K562 (cell line): ENCODE data around the gene NMT2. TPM values are rescaled to one million over a fixed set of nuclear protein-coding genes. Genes with fewer than 3 reads are reported as not detected.
"Not testable (repeated sequence)": the region's sequence is repeated elsewhere in the genome, so short reads cannot be mapped to it uniquely, and the experiment has no call there.

Experiments used
- ATAC-seq: fragments of 200-7000 bp; cut with Tn5 transposase; 3 replicates; pipeline ENCODE4 v1.9.1; 2020; ENCODE audit warnings: moderate library complexity
- BruUV-seq: library from RNA; stranded (reverse); fragments of 400-500 nt; replicated peaks from 2 replicates; lab custom pipeline; 2021; lab: Mats Ljungman, UMichigan
- CTCF ChIA-PET: fragments of 300-600 bp; formaldehyde crosslinking; extraction: SDS; loops from one replicate; lab custom pipeline; 2021; ENCODE audit warnings: low intra/inter-chr PET ratio; lab: Yijun Ruan, JAX
- POLR2A ChIA-PET: fragments of 300-600, 350-650 bp; sonication (Branson Sonifier 250); formaldehyde crosslinking; extraction: SDS; loops from one replicate; lab custom pipeline; 2021; ENCODE audit warnings: antibody characterized with exemption, inconsistent platforms; lab: Yijun Ruan, JAX
- DNase-seq, 4 experiments: peaks; one replicate each; pipeline versions ENCODE4 v3.0.0 to v3.0.0-alpha.2; 2011 to 2018; ENCODE audit warnings: low spot score in 3 of 4, mixed read lengths in 3 of 4; ENCODE audit errors: extremely low read depth in 1 of 4
- FAIRE-seq: peaks from 2 replicates; lab custom pipeline; 2011; peaks lifted over from hg19 to GRCh38; lab: Jason Lieb, UNC
- H2AFZ ChIP-seq: 2 replicates; pipeline ENCODE4 v1.6.0; 2011; ENCODE audit warnings: low read depth, low read length, control low read depth, inconsistent platforms
- H3K27ac ChIP-seq: fragments of 200-600 bp; 3 replicates; pipeline ENCODE4 v1.8.0; 2011; ENCODE audit warnings: low read depth, mild to moderate bottlenecking, control low read depth, inconsistent platforms, low read length, moderate library complexity, mixed read lengths; ENCODE audit errors: extremely low read depth
- H3K27me3 ChIP-seq, 2 experiments: fragments of 300-600 bp in 1 of 2; 2 replicates in 1 of 2; 3 replicates in 1 of 2; pipeline versions ENCODE4 v1.6.0 to v1.8.0; 2011; ENCODE audit warnings: inconsistent platforms in 2 of 2, low read length in 2 of 2, mild to moderate bottlenecking in 1 of 2, mixed read lengths in 1 of 2, moderate library complexity in 1 of 2; ENCODE audit not compliant: control insufficient read depth in 2 of 2, insufficient read depth in 2 of 2
- H3K36me3 ChIP-seq: fragments of 300-600 bp; 3 replicates; pipeline ENCODE4 v1.8.0; 2011; ENCODE audit warnings: mild to moderate bottlenecking, low read length, inconsistent platforms; ENCODE audit not compliant: control insufficient read depth, insufficient read depth
- H3K4me1 ChIP-seq, 2 experiments: fragments of 200-600 bp in 1 of 2; replicated peaks in 1 of 2; 2 replicates in 1 of 2; 3 replicates in 1 of 2; pipeline versions ENCODE4 v1.5.1 to v1.8.0; 2011; ENCODE audit warnings: inconsistent platforms in 2 of 2, low read length in 2 of 2, mild to moderate bottlenecking in 1 of 2, mixed read lengths in 1 of 2, moderate library complexity in 1 of 2; ENCODE audit not compliant: control insufficient read depth in 2 of 2, insufficient read depth in 2 of 2
- H3K4me2 ChIP-seq: 2 replicates; pipeline ENCODE4 v1.6.1; 2011; ENCODE audit warnings: low read length, control low read depth, inconsistent platforms, mixed read lengths; ENCODE audit not compliant: insufficient read depth
- H3K4me3 ChIP-seq: fragments of 200-600 bp; sonication (generic), shearing (Covaris generic); 2 replicates; pipeline ENCODE4 v1.5.1; 2016; ENCODE audit warnings: control low read depth, inconsistent platforms
- H3K79me2 ChIP-seq: fragments of 200-600 bp; 3 replicates; pipeline ENCODE4 v1.8.0; 2011; ENCODE audit warnings: low read length, inconsistent platforms; ENCODE audit not compliant: control insufficient read depth, insufficient read depth
- H3K9ac ChIP-seq, 2 experiments: 2 replicates each; pipeline versions ENCODE4 v1.6.0 to v1.6.1; 2011; ENCODE audit warnings: low read depth in 2 of 2, low read length in 2 of 2, control low read depth in 1 of 2, inconsistent platforms in 1 of 2, mild to moderate bottlenecking in 1 of 2, mixed read lengths in 1 of 2; ENCODE audit not compliant: insufficient read depth in 1 of 2
- H3K9me1 ChIP-seq: one replicate; pipeline ENCODE4 v1.6.0; 2011; ENCODE audit warnings: inconsistent platforms, mild to moderate bottlenecking, low read length, moderate library complexity; ENCODE audit not compliant: control insufficient read depth, insufficient read depth
- H3K9me3 ChIP-seq: replicated peaks from 2 replicates; pipeline ENCODE4 v1.5.1; 2011; ENCODE audit warnings: low read depth, low read length, inconsistent platforms; ENCODE audit not compliant: control insufficient read depth, insufficient read depth
- H4K20me1 ChIP-seq: replicated peaks from 2 replicates; pipeline ENCODE4 v1.6.1; 2011; ENCODE audit warnings: low read length, inconsistent platforms, mixed read lengths; ENCODE audit not compliant: control insufficient read depth, insufficient read depth
- E2F3 ChIP-seq: fragments of 250-450 bp; sonication (Bioruptor Pico); IDR thresholded peaks from 2 replicates; pipeline ENCODE4 v1.4.0; 2020; ENCODE audit warnings: mild to moderate bottlenecking
- ELF4 ChIP-seq: fragments of 450-650 bp; formaldehyde crosslinking; IDR thresholded peaks from 2 replicates; pipeline ENCODE4 v1.4.0; 2022; ENCODE audit warnings: missing genetic modification characterization
- EP300 ChIP-seq: IDR thresholded peaks from 2 replicates; pipeline ENCODE4 v1.6.1; 2012; ENCODE audit warnings: low read length, improper control_type of control experiment
- GABPA ChIP-seq: fragments of 200-800 bp; sonication (Bioruptor generic); conservative IDR thresholded peaks from 2 replicates; pipeline ENCODE4 v1.6.1; 2016; ENCODE audit warnings: low read depth, missing genetic modification characterization, missing compliant biosample characterization
- GATA2 ChIP-seq: sonication (generic); formaldehyde crosslinking; IDR thresholded peaks from 2 replicates; pipeline ENCODE4 v1.4.0; 2020; ENCODE audit warnings: mild to moderate bottlenecking, missing genetic modification reagents
- HDAC6 ChIP-seq: IDR thresholded peaks from 2 replicates; pipeline ENCODE4 v1.6.1; 2012; ENCODE audit warnings: low read depth, mild to moderate bottlenecking, control low read depth, inconsistent platforms, low read length, moderate library complexity
- KAT7 ChIP-seq: sonication (generic); formaldehyde crosslinking; IDR thresholded peaks from 2 replicates; pipeline ENCODE4 v1.8.0; 2022; ENCODE audit warnings: missing genetic modification reagents, mild to moderate bottlenecking, borderline replicate concordance
- MECOM ChIP-seq: fragments of 250-450 bp; sonication (Bioruptor Pico); IDR thresholded peaks from 2 replicates; pipeline ENCODE4 v1.8.0; 2022; ENCODE audit warnings: inconsistent platforms
- NR1H2 ChIP-seq: sonication (generic); formaldehyde crosslinking; IDR thresholded peaks from 2 replicates; pipeline ENCODE4 v1.4.0; 2020; ENCODE audit warnings: mild to moderate bottlenecking, missing genetic modification reagents
- POLR2G ChIP-seq: fragments of 200-400 bp; formaldehyde crosslinking; IDR thresholded peaks from 2 replicates; pipeline ENCODE4 v1.6.1; 2017; ENCODE audit warnings: low read depth, mild to moderate bottlenecking, antibody characterized with exemption, low read length, moderate library complexity
- ZBTB1 ChIP-seq: sonication (generic); formaldehyde crosslinking; IDR thresholded peaks from 2 replicates; pipeline ENCODE4 v1.8.1; 2023; ENCODE audit warnings: missing genetic modification reagents, low read depth, mild to moderate bottlenecking, borderline replicate concordance
- ZNF134 ChIP-seq: fragments of 250-450 bp; sonication (Bioruptor Pico); conservative IDR thresholded peaks from 2 replicates; pipeline ENCODE4 v1.4.0; 2020
- WGBS: fragments of 100-300 bp; shearing (Covaris generic); methylation state at CpG from one replicate; pipeline ENCODE4 v1.1.6; 2016; ENCODE audit warnings: low coverage, mixed read lengths; ENCODE audit not compliant: insufficient coverage; ENCODE audit errors: missing lambda C conversion rate; 5-methylcytosine and 5-hydroxymethylcytosine counted together
- in situ Hi-C: fragments of 300-500 bp; cut with MboI; formaldehyde crosslinking; loops from 4 replicates; pipeline ENCODE4 v1.15.0; 2018; ENCODE audit warnings: inconsistent platforms, mixed read lengths
- intact Hi-C: fragments of 100-400 bp; cut with micrococcal nuclease; formaldehyde crosslinking; loops from 2 replicates; pipeline ENCODE4 v1.14.2; 2022
- polyA plus RNA-seq, 8 experiments: library from polyadenylated mRNA; depleted of rRNA in 4 of 8; stranded (reverse) in 5 of 8; unstranded in 3 of 8; fragments of >200 nt; fragmentation: Nextera tagmentation in 2 of 8; fragmentation: Illumina TruSeq in 1 of 8; extraction: Ambion mirVana in 2 of 8; extraction: Trizol in 1 of 8; gene quantifications; 2 replicates each; pipeline versions ENCODE4 v1.2.1 to v1.2.3, GENCODE V29; 2011 to 2014; ENCODE audit warnings: inconsistent platforms in 1 of 8, missing spikeins in 1 of 8
- total RNA-seq, 7 experiments: library from RNA; depleted of rRNA in 6 of 7; stranded (reverse); fragments of >200 nt in 6 of 7; fragmentation: Illumina TruSeq in 2 of 7; extraction: Trizol in 2 of 7; gene quantifications; 2 replicates each; pipeline versions ENCODE4 v1.2.1 to v1.2.3, GENCODE V29; 2011 to 2021; ENCODE audit warnings: low replicate concordance in 1 of 7
- TF ChIP-seq, protein P1 (sequence below), 2 experiments: fragments of 200-800 bp in 1 of 2; sonication (Bioruptor generic) in 1 of 2; sonication (generic) in 1 of 2; formaldehyde crosslinking in 1 of 2; IDR thresholded peaks in 1 of 2; conservative IDR thresholded peaks in 1 of 2; 2 replicates each; pipeline versions ENCODE4 v1.5.0 to v1.6.1; 2016 to 2020; ENCODE audit warnings: missing compliant biosample characterization in 1 of 2, missing genetic modification characterization in 1 of 2, missing genetic modification reagents in 1 of 2
- TF ChIP-seq, protein P2 (sequence below): IDR thresholded peaks from 2 replicates; pipeline ENCODE4 v1.6.1; 2014; ENCODE audit warnings: antibody characterized with exemption

The NMT2 gene
- total and polyA plus RNA-seq, 9 of the 15 experiments (the other 6 are each of a cell fraction or from before 2014, with no cell fraction given): 5.2 to 15.9 (median 10.8) TPM

DNA sequence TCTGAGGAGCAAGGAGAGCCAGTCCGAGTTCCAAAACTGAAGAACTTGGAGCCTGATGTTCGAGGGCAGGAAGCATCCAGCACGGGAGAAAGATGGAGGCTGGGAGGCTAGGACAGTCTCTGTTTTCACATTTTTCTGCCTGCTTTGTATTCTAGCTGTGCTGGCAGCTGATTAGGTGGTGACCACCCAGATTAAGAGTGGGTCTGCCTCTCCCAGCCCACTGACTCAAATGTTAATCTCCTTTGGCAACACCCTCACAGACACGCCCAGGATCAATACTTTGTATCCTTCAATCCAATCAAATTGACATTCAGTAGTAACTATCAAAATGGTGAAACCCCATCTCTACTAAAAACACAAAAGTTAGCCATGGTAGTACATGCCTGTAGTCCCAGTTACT, 38.9 kb upstream of the NMT2 start:
- H3K9me3 ChIP-seq, H2AFZ ChIP-seq, BruUV-seq, ATAC-seq, H3K9me1 ChIP-seq, H3K4me2 ChIP-seq, in situ Hi-C loops, H3K4me1 ChIP-seq, FAIRE-seq, DNase-seq, POLR2A ChIA-PET, H4K20me1 ChIP-seq, H3K79me2 ChIP-seq, CTCF ChIA-PET, H3K27ac ChIP-seq, H3K9ac ChIP-seq, H3K36me3 ChIP-seq, H3K4me3 ChIP-seq, intact Hi-C loops: not testable (repeated sequence)
- TF ChIP-seq ZNF134 (CRISPR knock-in tag): peak; percentile 81
- H3K27me3 ChIP-seq: peaks cover 0 to 14% of the 10 kb centered on the region in 2 experiments; a peak in 3 of 5 replicates
- 27% methylated on average over 4 of the region's 4 CpGs for WGBS

DNA sequence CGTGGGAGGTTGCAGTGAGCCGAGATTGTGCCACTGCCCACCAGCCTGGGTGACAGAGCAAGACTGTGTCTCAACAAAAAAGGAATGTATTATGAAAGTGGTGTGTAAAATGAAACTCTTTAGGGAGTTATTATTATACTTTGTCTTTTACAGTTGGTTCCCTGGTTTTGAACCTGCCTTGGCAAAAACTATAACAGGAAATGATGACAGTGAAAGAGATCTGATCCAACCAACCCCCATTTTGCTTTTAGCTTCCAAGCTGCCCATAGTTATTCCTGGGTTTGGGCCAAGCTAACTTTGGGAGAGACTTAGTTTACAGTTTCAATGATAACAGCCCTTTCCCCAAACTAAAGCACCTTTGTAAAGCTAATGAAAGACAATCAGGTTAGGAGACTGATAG, 34.1 kb upstream of the NMT2 start:
- Histone ChIP-seq H3K36me3 (no peaks in the 10 kb centered on the region), H3K9me3 (no peaks in the 10 kb centered on the region), H3K9me1 (no peaks in the 10 kb centered on the region), H3K4me2 (no peak overlapping the region), H2AFZ (no peak overlapping the region), H3K27ac (no peak overlapping the region), H3K9ac (no peak overlapping the region), H3K4me1 (no peaks in the 10 kb centered on the region), H4K20me1 (no peaks in the 10 kb centered on the region), H3K4me3 (no peak overlapping the region), H3K27me3 (peaks cover 0 to 16% of the 10 kb centered on the region in 2 experiments; a peak in 4 of 5 replicates), H3K79me2 (no peaks in the 10 kb centered on the region)
- WGBS: 7% methylated on average over 2 of the region's 2 CpGs
- intact Hi-C loops (no loop called here), in situ Hi-C loops (no loop called here)
- no TSS peak for BruUV-seq
- ChIA-PET POLR2A (interaction anchor here (0.6 to 1.0 kb wide), 2 partner anchors 13 to 177 kb away, joined by 3 read pairs; no protein-coding TSS in a partner anchor), CTCF (no interaction called here)
- ATAC-seq: no peak
- DNase-seq: no peak
- no peak for FAIRE-seq
- TF ChIP-seq HDAC6 (no peak), ZBTB1 (CRISPR knock-in tag) (no peak), NR1H2 (CRISPR knock-in tag) (no peak), ELF4 (no peak), E2F3 (CRISPR knock-in tag) (no peak), GATA2 (CRISPR knock-in tag) (no peak), POLR2G (no peak), KAT7 (CRISPR knock-in tag) (no peak), EP300 (no peak), GABPA (tag) (no peak), MECOM (CRISPR knock-in tag) (no peak)
- TF ChIP-seq, protein P1, sequence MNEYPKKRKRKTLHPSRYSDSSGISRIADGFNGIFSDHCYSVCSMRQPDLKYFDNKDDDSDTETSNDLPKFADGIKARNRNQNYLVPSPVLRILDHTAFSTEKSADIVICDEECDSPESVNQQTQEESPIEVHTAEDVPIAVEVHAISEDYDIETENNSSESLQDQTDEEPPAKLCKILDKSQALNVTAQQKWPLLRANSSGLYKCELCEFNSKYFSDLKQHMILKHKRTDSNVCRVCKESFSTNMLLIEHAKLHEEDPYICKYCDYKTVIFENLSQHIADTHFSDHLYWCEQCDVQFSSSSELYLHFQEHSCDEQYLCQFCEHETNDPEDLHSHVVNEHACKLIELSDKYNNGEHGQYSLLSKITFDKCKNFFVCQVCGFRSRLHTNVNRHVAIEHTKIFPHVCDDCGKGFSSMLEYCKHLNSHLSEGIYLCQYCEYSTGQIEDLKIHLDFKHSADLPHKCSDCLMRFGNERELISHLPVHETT (CRISPR knock-in tag; conservative IDR thresholded peaks at IDR 0.05 in 1 of 2, IDR thresholded peaks at IDR 0.05 in 1 of 2): no peak
- TF ChIP-seq, protein P2, sequence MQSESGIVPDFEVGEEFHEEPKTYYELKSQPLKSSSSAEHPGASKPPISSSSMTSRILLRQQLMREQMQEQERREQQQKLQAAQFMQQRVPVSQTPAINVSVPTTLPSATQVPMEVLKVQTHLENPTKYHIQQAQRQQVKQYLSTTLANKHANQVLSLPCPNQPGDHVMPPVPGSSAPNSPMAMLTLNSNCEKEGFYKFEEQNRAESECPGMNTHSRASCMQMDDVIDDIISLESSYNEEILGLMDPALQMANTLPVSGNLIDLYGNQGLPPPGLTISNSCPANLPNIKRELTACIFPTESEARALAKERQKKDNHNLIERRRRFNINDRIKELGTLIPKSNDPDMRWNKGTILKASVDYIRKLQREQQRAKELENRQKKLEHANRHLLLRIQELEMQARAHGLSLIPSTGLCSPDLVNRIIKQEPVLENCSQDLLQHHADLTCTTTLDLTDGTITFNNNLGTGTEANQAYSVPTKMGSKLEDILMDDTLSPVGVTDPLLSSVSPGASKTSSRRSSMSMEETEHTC: no peak
